Cardiac muscle cell (in vitro differentiated cells and primary cell): ENCODE measurements around the gene KRTAP10-6. TPM values are rescaled to one million over a fixed set of nuclear protein-coding genes. Genes with fewer than 3 reads are reported as not detected.
"Not testable (repeated sequence)": the region's sequence is repeated elsewhere in the genome, so short reads cannot be mapped to it uniquely, and the experiment has no call there.

Experiments
- DNase-seq, 2 donors: peaks; one replicate each; pipeline versions ENCODE4 v3.0.0 to v3.0.0-alpha.2; 2010 to 2017; ENCODE audit warnings: low read depth in 1 of 2, low spot score in 1 of 2
- H3K27ac ChIP-seq: fragments of 200-600 bp; sonication (generic); 2 replicates; pipeline ENCODE4 v1.5.1; 2016
- H3K27me3 ChIP-seq: fragments of 200-600 bp; sonication (generic); 2 replicates; pipeline ENCODE4 v1.6.0; 2016; ENCODE audit warnings: control low read depth
- H3K36me3 ChIP-seq: fragments of 200-600 bp; sonication (generic); 2 replicates; pipeline ENCODE4 v1.5.1; 2016; ENCODE audit warnings: control low read depth
- H3K4me1 ChIP-seq: fragments of 200-600 bp; sonication (generic); 2 replicates; pipeline ENCODE4 v1.8.1; 2017; ENCODE audit warnings: low read depth, mild to moderate bottlenecking, mixed run types
- H3K4me3 ChIP-seq: fragments of 200-600 bp; sonication (generic); 2 replicates; pipeline ENCODE4 v1.5.1; 2016; ENCODE audit warnings: mild to moderate bottlenecking
- H3K9me3 ChIP-seq: fragments of 200-600 bp; sonication (generic); 2 replicates; pipeline ENCODE4 v1.5.1; 2017; ENCODE audit warnings: low read depth, mild to moderate bottlenecking, control low read depth
- CTCF ChIP-seq: IDR thresholded peaks from 2 replicates; pipeline ENCODE4 v1.5.1; 2012; ENCODE audit warnings: low read depth, mild to moderate bottlenecking, low read length
- polyA plus RNA-seq: library from polyadenylated mRNA; unstranded; fragments of >200 nt; fragmentation: Nextera tagmentation; extraction: Ambion mirVana; gene quantifications from 2 replicates; pipeline ENCODE4 v1.2.1, GENCODE V29; 2016
- total RNA-seq: library from RNA; depleted of rRNA; stranded (reverse); fragments of >200 nt; gene quantifications from 2 replicates; pipeline ENCODE4 v1.2.3, GENCODE V29; 2016

The KRTAP10-6 gene
- total and polyA plus RNA-seq, 2 experiments from 2014 or later: 0.29 TPM; not detected in 1

- H3K27me3 ChIP-seq: no peaks in the 10 kb centered on the region
- H3K4me1 ChIP-seq: no peaks in the 10 kb centered on the region
- no peak for TF ChIP-seq CTCF
- H3K36me3 ChIP-seq: no peaks in the 10 kb centered on the region
- no peak within 1 kb of the TSS for H3K27ac ChIP-seq
- H3K4me3 ChIP-seq: no peak within 1 kb of the TSS
- no peak for DNase-seq
- no peaks in the 10 kb centered on the region for H3K9me3 ChIP-seq
Measured at GRCh38 chr21:44637018-44637850, 44.9 kb upstream of the KRTAP10-6 start, which contains the start of gene KRTAP10-10. TSS of gene KRTAP10-10 (plus strand) at chr21:44637356. CDS start at chr21:44637418, 62 bp downstream.

DNA sequence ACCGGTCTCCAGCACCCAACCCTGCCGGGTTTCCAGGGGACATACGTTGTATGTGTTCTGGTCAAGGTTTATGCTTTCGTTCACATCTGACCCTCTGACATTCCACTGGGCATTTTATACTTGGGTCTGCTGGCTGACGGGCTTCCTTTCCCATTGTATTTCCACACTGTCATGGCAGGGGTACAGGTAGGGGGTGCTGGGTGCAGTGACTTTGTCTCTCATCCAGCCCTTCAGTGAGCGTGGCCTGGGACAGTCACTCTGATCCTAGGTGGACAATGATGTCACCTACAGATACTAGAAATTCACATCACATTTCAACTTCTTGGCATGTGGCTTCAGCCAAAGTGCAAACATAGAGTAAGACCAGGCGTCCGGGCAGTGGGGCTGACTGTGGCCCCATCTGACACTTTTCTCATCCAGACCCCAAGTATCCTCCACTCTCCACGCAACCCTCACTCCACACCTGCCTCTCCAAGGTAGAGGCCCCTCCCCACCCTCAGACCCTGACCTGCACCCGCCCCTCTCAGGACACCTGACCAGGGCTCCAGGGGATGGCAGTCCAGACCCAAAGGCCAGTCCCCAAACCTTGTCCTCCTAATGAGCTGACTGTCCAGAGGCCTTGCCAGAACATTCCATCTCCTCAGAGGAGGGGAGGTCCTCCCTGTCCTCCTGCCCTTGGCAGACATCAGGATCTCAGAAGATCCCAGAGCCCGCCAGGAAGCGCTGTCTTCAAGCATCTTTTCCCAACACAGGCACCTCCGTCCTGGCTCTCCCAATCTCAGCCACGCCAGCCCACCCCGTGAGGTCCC is 44.1 kb upstream of the KRTAP10-6 start:
- no peak for DNase-seq
- Histone ChIP-seq H3K9me3 (no peaks in the 10 kb centered on the region), H3K4me1 (no peaks in the 10 kb centered on the region), H3K4me3 (no peak overlapping the region), H3K27ac (no peak overlapping the region), H3K36me3 (no peaks in the 10 kb centered on the region), H3K27me3 (no peaks in the 10 kb centered on the region)
- TF ChIP-seq CTCF: no peak

DNA sequence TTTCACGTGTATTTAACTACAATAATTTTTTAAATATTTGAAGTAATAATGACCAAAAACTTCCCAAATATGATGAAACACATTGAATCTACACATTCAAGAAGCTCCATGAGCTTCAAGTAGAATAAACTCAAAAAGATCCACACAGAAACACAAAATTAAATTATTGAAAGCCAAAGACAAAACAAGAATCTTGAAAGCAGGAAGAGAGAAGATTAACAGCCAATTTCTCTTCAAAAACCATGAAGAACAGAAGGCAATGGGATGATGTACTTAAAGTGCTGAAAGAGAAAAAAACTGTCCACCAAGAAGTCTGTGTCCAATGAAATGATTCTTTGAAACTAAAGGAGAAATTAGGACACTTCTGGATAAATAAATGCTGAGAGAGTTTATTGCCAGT is 39.8 kb upstream of the KRTAP10-6 start:
- H3K9me3 ChIP-seq: no peaks in the 10 kb centered on the region
- no peak overlapping the region for H3K4me3 ChIP-seq
- TF ChIP-seq CTCF: no peak
- no peak overlapping the region for H3K27ac ChIP-seq
- no peaks in the 10 kb centered on the region for H3K4me1 ChIP-seq
- H3K36me3 ChIP-seq: no peaks in the 10 kb centered on the region
- DNase-seq: no peak
- H3K27me3 ChIP-seq: no peaks in the 10 kb centered on the region

GRCh38 chr21:44630440-44630839 is 38.1 kb upstream of the KRTAP10-6 start:
- Histone ChIP-seq H3K4me1 (no peaks in the 10 kb centered on the region), H3K27me3 (no peaks in the 10 kb centered on the region), H3K9me3 (no peaks in the 10 kb centered on the region), H3K36me3 (no peaks in the 10 kb centered on the region), H3K4me3 (no peak overlapping the region), H3K27ac (no peak overlapping the region)
- DNase-seq: no peak
- TF ChIP-seq CTCF: no peak

- H3K4me1 ChIP-seq: no peaks in the 10 kb centered on the region
- H3K36me3 ChIP-seq: no peaks in the 10 kb centered on the region
- H3K9me3 ChIP-seq: no peaks in the 10 kb centered on the region
- no peaks in the 10 kb centered on the region for H3K27me3 ChIP-seq
- peak in 1 of 2 donors; percentile 27 for DNase-seq
- H3K27ac ChIP-seq: no peak overlapping the region
- no peak overlapping the region for H3K4me3 ChIP-seq
- no peak for TF ChIP-seq CTCF
Measured at GRCh38 chr21:44628707-44629391, 36.5 kb upstream of the KRTAP10-6 start.

GRCh38 chr21:44627831-44628233 is 35.5 kb upstream of the KRTAP10-6 start:
- not testable (repeated sequence) for H3K9me3 ChIP-seq, DNase-seq, H3K36me3 ChIP-seq, H3K27ac ChIP-seq, H3K4me3 ChIP-seq, H3K4me1 ChIP-seq, H3K27me3 ChIP-seq

- H3K27me3 ChIP-seq, H3K4me1 ChIP-seq, H3K4me3 ChIP-seq, DNase-seq, H3K27ac ChIP-seq, H3K9me3 ChIP-seq, H3K36me3 ChIP-seq: not testable (repeated sequence)
Measured at GRCh38 chr21:44627181-44627822, 35.0 kb upstream of the KRTAP10-6 start.
